Body of pancreas (tissue), 4 donors: ENCODE data around the gene MID2. TPM values are rescaled to one million over a fixed set of nuclear protein-coding genes. Genes with fewer than 3 reads are reported as not detected.
"Not testable (repeated sequence)": the region's sequence is repeated elsewhere in the genome, so short reads cannot be mapped to it uniquely, and the experiment has no call there.

Experiments used
- ATAC-seq: fragments of 150-250 bp; one replicate; pipeline ENCODE4 v1.9.1; 2016
- DNase-seq, 4 donors: peaks; one replicate each; pipeline ENCODE4 v3.0.0-alpha.2; 2019
- H3K27ac ChIP-seq, 4 donors: fragments of 200-600 bp; sonication (generic); 1 replicate in 3 of 4; 2 replicates in 1 of 4; pipeline versions ENCODE4 v1.5.1 to v1.6.1; 2016 to 2019; ENCODE audit warnings: mild to moderate bottlenecking in 1 of 4, mixed read lengths in 1 of 4, moderate library complexity in 1 of 4
- H3K27me3 ChIP-seq, 2 donors: fragments of 200-600 bp; sonication (generic); one replicate each; pipeline ENCODE4 v1.6.0; 2016; ENCODE audit warnings: mild to moderate bottlenecking in 1 of 2
- H3K36me3 ChIP-seq, 2 donors: fragments of 200-600 bp; sonication (generic); replicated peaks in 1 of 2; 2 replicates each; pipeline ENCODE4 v1.5.1; 2016; ENCODE audit warnings: low read depth in 2 of 2; ENCODE audit not compliant: insufficient read depth in 1 of 2
- H3K4me1 ChIP-seq: fragments of 200-600 bp; sonication (generic); one replicate; pipeline ENCODE4 v1.6.0; 2016
- H3K4me3 ChIP-seq, 2 donors: fragments of 200-600 bp; sonication (generic); 1 replicate in 1 of 2; 2 replicates in 1 of 2; pipeline ENCODE4 v1.5.1; 2016 to 2019
- H3K9me3 ChIP-seq, 3 donors: fragments of 200-600 bp; sonication (generic); 1 replicate in 2 of 3; 2 replicates in 1 of 3; pipeline ENCODE4 v1.5.1; 2016
- POLR2A ChIP-seq, 3 donors: fragments of 450-650 bp; IDR thresholded peaks; one replicate each; pipeline ENCODE4 v1.6.1; 2016; ENCODE audit warnings: antibody characterized with exemption in 3 of 3, mild to moderate bottlenecking in 2 of 3
- WGBS, 2 donors: methylation state at CpG; one replicate each; pipeline ENCODE4 v1.1.5; 2017; 5-methylcytosine and 5-hydroxymethylcytosine counted together
- intact Hi-C: fragments of 100-400 bp; cut with DNase I; formaldehyde crosslinking; loops from one replicate; pipeline ENCODE4 v1.15.1; 2023
- total RNA-seq, 2 donors: library from RNA; depleted of rRNA; stranded (reverse); fragments of >200 nt; gene quantifications; one replicate each; pipeline ENCODE4 v1.1.0, GENCODE V29; 2016
- TF ChIP-seq, protein P1 (sequence below), 7 experiments: fragments of 450-650 bp in 4 of 7; fragments of 200-600 bp in 3 of 7; sonication (generic) in 3 of 7; IDR thresholded peaks; one replicate each; pipeline ENCODE4 v1.5.1; 2016 to 2019; ENCODE audit warnings: antibody characterized with exemption in 7 of 7

The MID2 gene
- total RNA-seq, 2 donors from 2014 or later = 5.6 to 8.8 TPM

DNA sequence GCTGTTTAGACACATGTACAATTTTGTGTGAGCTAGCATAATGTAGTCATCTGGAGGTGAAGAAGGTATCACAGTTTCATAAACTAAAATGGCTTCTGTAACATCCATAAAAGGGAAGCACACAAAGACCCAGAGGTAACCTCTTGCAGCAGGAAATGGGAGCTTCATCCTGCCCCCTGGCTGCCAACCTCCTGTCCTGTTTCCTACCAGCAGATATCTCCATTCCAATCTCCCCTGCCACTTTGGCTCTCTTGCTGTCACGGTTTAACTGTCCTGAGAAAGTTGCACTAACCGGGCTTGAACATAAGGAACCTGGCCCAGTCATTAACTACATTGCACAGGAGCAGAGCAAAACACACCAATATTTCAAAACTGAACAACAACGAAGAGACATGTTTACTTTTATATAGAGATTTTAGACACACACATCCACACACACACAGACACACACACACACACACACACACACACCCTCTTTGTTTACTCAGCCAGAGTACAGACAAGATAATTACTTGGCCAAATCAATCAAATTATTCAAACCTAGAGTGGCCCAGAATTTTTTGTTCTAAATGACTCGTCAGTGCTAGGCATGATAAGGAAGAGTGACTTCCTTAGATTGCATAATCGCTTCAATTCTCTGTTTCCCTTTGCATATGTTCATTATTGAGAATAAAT lies 24.2 kb downstream of the MID2 start:
- no peak overlapping the region for H3K4me3 ChIP-seq
- no peak for ATAC-seq
- WGBS, 2 donors = 40 to 58% methylated on average over 5 of the region's 5 CpGs
- H3K36me3 ChIP-seq = no peaks in the 10 kb centered on the region
- H3K9me3 ChIP-seq = no peaks in the 10 kb centered on the region
- H3K4me1 ChIP-seq = peaks cover 17% of the 10 kb centered on the region
- H3K27me3 ChIP-seq = no peaks in the 10 kb centered on the region
- no peak for TF ChIP-seq POLR2A (IDR thresholded peaks at IDR 0.05)
- TF ChIP-seq, protein P1, sequence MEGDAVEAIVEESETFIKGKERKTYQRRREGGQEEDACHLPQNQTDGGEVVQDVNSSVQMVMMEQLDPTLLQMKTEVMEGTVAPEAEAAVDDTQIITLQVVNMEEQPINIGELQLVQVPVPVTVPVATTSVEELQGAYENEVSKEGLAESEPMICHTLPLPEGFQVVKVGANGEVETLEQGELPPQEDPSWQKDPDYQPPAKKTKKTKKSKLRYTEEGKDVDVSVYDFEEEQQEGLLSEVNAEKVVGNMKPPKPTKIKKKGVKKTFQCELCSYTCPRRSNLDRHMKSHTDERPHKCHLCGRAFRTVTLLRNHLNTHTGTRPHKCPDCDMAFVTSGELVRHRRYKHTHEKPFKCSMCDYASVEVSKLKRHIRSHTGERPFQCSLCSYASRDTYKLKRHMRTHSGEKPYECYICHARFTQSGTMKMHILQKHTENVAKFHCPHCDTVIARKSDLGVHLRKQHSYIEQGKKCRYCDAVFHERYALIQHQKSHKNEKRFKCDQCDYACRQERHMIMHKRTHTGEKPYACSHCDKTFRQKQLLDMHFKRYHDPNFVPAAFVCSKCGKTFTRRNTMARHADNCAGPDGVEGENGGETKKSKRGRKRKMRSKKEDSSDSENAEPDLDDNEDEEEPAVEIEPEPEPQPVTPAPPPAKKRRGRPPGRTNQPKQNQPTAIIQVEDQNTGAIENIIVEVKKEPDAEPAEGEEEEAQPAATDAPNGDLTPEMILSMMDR (IDR thresholded peaks at IDR 0.05) = peak in 2 of 7 experiments; percentile 4 to 6
- no peak overlapping the region for H3K27ac ChIP-seq
- intact Hi-C loops = no loop called here
- DNase-seq = no peak

DNA sequence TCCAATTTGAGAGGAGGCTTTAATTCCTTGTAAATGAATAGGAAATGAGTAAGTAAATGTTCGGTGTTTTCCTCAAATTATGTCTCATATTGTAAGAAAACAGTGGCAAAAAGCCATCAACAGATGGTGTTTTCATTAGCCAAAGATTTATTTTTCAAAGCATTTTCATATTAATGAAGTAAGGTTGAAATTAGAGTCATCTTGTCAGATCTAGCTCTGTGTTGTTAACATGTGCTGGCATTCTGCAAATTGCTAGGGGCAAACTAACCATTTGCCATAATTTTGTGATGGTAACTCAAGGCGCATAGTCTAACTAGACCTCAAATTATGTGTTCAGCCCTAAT lies 24.7 kb downstream of the MID2 start:
- peaks cover 12% of the 10 kb centered on the region for H3K4me1 ChIP-seq
- ATAC-seq (no peak), DNase-seq (no peak)
- H3K27me3 ChIP-seq = no peaks in the 10 kb centered on the region
- no peak for TF ChIP-seq POLR2A (IDR thresholded peaks at IDR 0.05)
- TF ChIP-seq, protein P1 (IDR thresholded peaks at IDR 0.05) = no peak
- H3K27ac ChIP-seq = no peak overlapping the region
- 79 to 95% methylated on average over 2 of the region's 2 CpGs for WGBS, 2 donors
- H3K4me3 ChIP-seq = no peak overlapping the region
- H3K36me3 ChIP-seq = no peaks in the 10 kb centered on the region
- H3K9me3 ChIP-seq = no peaks in the 10 kb centered on the region
- intact Hi-C loops = no loop called here

DNA sequence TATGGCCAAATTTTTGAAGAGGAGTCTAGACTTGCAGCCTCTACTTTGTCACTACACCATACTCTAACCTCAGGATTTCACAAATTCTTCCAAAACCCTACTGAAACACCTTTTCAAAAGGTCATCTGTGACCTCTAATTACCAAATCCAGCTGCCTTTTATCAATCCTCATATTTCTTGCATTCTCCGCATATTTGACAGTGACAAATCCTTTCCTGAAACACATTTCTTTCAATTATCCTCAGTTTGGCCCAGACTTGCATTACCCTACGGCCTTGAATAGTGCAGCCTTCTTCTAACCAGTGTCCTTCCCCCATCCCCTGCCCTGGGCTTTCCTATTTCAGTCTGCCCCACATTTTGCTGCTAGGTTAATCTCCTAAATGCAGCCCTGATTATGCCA lies 25.5 kb downstream of the MID2 start:
- DNase-seq (no peak), ATAC-seq (no peak)
- intact Hi-C loops = no loop called here
- H3K27ac ChIP-seq = no peak overlapping the region
- TF ChIP-seq, protein P1 (IDR thresholded peaks at IDR 0.05) = no peak
- H3K36me3 ChIP-seq = no peaks in the 10 kb centered on the region
- H3K4me1 ChIP-seq = peaks cover 4% of the 10 kb centered on the region
- no peak overlapping the region for H3K4me3 ChIP-seq
- no peaks in the 10 kb centered on the region for H3K27me3 ChIP-seq
- no peaks in the 10 kb centered on the region for H3K9me3 ChIP-seq
- 61 to 72% methylated on average over 2 of the region's 2 CpGs for WGBS, 2 donors

DNA sequence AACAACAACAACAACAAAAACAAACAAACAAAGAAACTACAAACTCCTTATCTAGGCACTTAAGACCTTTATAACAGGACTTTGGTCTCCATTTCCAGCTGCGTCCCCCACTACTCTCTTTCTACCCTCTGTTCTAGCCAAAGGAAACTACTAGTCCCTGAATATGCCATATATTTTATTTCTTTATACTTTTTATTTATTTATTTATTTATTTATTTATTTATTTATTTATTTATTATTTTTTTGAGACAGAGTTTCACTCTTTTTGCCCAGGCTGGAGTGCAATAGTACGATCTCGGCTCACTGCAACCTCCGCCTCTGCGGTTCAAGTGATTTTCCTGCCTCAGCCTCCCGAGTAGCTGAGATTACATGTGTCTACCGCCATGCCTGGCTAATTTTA lies 26.0 kb downstream of the MID2 start:
- WGBS, 2 donors = 95 to 98% methylated on average over 7 of the region's 7 CpGs
- H3K9me3 ChIP-seq, H3K36me3 ChIP-seq, H3K4me3 ChIP-seq, H3K27me3 ChIP-seq, ATAC-seq, DNase-seq, H3K4me1 ChIP-seq, H3K27ac ChIP-seq, intact Hi-C loops: not testable (repeated sequence)

DNA sequence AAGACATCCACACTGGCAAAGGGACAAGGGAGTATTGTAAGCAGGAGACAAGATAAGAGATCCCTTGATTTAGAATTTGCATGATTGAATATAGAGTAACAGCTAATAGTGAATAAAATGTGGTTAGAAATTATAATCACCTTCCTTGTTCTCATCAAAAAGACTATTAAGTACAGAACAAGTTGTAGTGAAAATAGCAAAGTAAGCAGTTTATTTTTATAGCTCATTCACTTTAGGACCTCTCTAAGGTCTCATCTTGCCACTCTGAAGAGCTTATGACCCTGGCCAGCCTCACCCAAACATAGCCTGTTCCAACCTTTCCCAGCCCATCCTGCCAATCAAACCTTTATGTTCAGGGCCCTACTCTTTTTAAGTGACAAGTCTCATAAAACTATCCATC lies 30.6 kb downstream of the MID2 start:
- Histone ChIP-seq H3K4me3 (no peak overlapping the region), H3K36me3 (no peaks in the 10 kb centered on the region), H3K9me3 (no peaks in the 10 kb centered on the region), H3K27ac (no peak overlapping the region), H3K4me1 (no peaks in the 10 kb centered on the region), H3K27me3 (no peaks in the 10 kb centered on the region)
- ATAC-seq (no peak), DNase-seq (no peak)
- intact Hi-C loops = no loop called here
- TF ChIP-seq POLR2A (IDR thresholded peaks at IDR 0.05) = no peak
- TF ChIP-seq, protein P1 (IDR thresholded peaks at IDR 0.05) = no peak

DNA sequence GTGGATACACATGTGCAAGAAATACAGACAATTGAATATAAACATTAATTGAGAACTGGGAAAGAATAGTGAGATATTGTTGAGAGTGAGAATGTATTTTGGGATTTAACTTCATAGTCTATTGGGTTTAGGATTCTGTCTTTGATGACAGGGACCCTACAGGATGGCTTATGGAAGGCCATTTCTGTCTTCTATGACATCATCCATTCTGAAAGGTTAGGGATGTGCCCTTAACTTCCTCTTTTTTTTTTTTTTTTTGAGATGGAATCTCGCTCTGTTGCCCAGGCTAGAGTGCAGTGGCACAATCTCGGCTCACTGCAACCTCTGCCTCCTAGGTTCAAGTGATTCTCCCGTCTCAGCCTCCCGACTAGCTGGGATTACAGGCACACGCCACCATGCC lies 31.4 kb downstream of the MID2 start:
- H3K9me3 ChIP-seq, intact Hi-C loops, H3K27me3 ChIP-seq, H3K4me3 ChIP-seq, H3K36me3 ChIP-seq, DNase-seq, H3K27ac ChIP-seq, ATAC-seq, H3K4me1 ChIP-seq: not testable (repeated sequence)
- WGBS, 2 donors = 98% methylated on average over 5 of the region's 5 CpGs; no CpG with 5 or more reads in 1 of the 2 donors
